Measurements from ENCODE around the gene SLC1A3.

The SLC1A3 gene

GRCh38 chr5:36710039-36710438 lies 103.6 kb downstream of the SLC1A3 start:
- TF ChIP-seq, protein P1, sequence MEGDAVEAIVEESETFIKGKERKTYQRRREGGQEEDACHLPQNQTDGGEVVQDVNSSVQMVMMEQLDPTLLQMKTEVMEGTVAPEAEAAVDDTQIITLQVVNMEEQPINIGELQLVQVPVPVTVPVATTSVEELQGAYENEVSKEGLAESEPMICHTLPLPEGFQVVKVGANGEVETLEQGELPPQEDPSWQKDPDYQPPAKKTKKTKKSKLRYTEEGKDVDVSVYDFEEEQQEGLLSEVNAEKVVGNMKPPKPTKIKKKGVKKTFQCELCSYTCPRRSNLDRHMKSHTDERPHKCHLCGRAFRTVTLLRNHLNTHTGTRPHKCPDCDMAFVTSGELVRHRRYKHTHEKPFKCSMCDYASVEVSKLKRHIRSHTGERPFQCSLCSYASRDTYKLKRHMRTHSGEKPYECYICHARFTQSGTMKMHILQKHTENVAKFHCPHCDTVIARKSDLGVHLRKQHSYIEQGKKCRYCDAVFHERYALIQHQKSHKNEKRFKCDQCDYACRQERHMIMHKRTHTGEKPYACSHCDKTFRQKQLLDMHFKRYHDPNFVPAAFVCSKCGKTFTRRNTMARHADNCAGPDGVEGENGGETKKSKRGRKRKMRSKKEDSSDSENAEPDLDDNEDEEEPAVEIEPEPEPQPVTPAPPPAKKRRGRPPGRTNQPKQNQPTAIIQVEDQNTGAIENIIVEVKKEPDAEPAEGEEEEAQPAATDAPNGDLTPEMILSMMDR (IDR thresholded peaks at IDR 0.05; ENCODE audit: low read depth, low read length, missing control alignments) = no peak
- no peak overlapping the region for H3K4me3 ChIP-seq (ENCODE audit: low read depth, low read length)
- no peak for DNase-seq (ENCODE audit: low read depth)

DNA sequence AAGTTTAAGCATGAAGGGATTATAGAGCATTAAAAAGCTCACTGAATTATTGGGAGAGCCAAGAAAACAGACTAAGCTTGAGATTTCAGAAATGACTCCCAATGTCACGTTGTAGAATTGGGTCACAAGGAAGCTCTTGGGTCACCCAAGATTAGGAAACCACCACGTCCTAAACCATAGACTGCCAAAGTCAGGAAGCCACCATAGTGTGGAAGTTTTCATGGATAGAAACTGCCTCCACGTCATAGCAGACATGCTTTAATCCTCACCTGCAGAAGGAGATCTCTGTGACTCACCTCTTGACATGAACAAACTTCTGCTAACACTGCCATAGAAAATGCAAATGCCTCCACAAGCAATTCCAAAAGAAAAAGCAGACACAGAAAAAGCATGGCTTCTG lies 106.3 kb downstream of the SLC1A3 start:
- no peak for DNase-seq (ENCODE audit: low read depth)
- no peak overlapping the region for H3K4me3 ChIP-seq (ENCODE audit: low read depth, low read length)
- TF ChIP-seq, protein P1 (IDR thresholded peaks at IDR 0.05; ENCODE audit: low read depth, low read length, missing control alignments) = no peak

DNA sequence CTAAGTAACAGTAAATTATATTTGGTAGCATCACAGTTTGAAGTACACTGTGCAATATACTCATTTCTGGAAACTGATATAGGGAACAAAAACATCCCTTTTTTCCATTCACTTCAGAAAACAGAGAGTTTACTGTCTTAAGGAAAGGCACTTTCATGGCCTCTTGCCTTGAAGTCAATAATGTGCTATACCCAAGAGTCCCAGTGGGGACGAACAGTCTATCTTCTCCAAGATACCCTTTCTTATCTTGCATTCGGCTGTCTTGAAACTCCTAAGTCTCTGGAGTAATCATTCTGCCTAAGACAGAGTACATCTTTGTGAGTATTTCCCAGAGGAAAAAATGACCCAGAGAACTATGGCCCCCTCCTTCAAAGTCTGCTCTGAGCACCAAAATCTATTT lies 107.1 kb downstream of the SLC1A3 start:
- DNase-seq (ENCODE audit: low read depth) = no peak
- no peak overlapping the region for H3K4me3 ChIP-seq (ENCODE audit: low read depth, low read length)
- TF ChIP-seq, protein P1 (IDR thresholded peaks at IDR 0.05; ENCODE audit: low read depth, low read length, missing control alignments) = no peak

DNA sequence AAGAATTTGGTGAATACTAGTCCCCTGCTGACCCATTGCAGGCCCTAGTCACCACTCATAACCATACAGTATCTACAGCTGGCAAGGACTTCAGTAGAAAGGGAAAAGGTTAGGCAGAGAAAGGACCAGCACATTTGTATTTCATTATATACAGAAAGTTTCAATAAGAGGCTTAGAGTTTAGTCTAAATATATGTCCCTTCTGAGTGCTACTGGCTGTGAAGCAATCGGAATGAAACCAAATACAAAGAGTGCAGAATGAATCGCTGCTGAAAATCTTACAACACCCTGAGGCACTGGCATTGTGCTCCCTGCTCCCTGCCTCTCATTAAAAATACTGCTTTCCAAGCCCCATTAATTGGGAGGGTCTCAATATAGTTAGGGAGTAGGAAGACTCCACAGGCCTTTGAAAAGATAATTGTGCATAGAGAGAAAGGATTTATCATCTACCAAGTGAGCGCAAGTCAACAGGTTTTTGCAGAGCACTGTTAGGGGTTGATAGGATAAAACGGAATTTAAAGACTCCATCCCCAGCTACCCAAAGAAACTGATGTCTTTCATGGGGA lies 110.8 kb downstream of the SLC1A3 start:
- TF ChIP-seq, protein P1 (IDR thresholded peaks at IDR 0.05; ENCODE audit: low read depth, low read length, missing control alignments) = no peak
- no peak for DNase-seq (ENCODE audit: low read depth)
- H3K4me3 ChIP-seq (ENCODE audit: low read depth, low read length) = no peak overlapping the region

DNA sequence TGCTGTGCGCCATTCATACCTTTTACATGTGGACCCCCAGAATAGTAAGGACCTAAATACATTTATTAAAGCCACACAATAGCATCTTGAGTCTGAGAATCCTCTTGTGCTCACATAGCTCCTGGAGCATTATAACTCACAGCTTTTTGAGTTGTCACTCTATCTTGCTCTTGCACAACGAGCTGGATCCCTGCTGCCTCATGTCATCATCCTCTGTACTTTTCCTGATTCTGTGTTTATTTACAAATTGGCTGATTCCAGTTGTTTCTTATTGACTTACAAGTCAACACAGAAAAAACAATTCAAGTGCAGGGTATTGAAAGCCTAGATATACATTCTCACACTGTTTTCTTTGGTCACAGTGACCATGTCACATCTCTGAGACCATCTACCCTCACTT lies 112.9 kb downstream of the SLC1A3 start:
- no peak for DNase-seq (ENCODE audit: low read depth)
- TF ChIP-seq, protein P1 (IDR thresholded peaks at IDR 0.05; ENCODE audit: low read depth, low read length, missing control alignments) = no peak
- H3K4me3 ChIP-seq (ENCODE audit: low read depth, low read length) = no peak overlapping the region

DNA sequence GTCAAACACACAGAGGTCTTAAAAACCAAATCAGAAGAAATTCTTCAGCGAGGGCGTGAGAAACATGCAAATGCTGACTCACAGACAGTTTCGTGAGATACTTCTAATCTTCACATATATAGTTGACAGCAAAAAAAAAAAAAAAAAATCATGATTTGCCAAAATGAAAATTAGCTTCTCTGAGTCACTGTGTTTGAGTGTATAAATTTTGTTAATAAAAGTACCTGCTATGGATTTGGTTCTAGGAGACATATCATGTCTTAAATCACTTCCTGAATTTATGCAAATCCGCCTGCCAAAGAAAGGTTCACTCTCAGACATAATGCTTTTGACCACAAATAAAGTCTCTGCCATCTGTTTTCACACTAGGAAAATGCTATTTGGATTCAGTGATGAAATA lies 114.3 kb downstream of the SLC1A3 start:
- TF ChIP-seq, protein P1 (IDR thresholded peaks at IDR 0.05; ENCODE audit: low read depth, low read length, missing control alignments) = no peak
- no peak for DNase-seq (ENCODE audit: low read depth)
- H3K4me3 ChIP-seq (ENCODE audit: low read depth, low read length) = no peak overlapping the region

DNA sequence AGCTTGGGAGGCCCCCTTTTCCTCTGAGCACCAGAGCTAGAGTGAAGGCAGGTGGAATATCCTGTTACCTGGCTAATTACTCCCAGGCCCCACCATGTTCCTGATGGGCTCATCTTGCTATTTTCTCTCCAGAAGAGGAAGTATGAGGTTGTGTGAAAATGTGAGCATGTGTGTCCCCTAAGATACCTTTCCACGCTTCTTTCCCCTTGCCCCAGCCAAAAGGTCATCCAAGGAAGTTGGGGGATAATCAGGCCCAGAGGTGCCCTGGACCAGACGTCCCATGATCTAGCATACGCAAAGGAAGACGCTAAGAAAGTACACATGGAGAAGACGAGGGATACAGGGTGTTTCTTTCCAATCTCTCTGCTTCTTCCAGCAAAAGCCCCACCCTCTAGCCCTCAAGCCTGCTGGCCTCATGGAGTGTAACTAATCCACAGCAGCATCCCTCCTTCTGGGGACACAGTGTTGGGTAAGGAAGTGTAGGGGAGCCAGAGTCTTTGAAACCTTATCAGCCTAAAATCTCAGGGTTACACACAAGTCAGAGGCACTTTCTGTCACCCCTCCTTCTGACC lies 115.3 kb downstream of the SLC1A3 start:
- no peak for DNase-seq (ENCODE audit: low read depth)
- no peak overlapping the region for H3K4me3 ChIP-seq (ENCODE audit: low read depth, low read length)
- TF ChIP-seq, protein P1 (IDR thresholded peaks at IDR 0.05; ENCODE audit: low read depth, low read length, missing control alignments) = no peak
